HG02973 (cell line): ENCODE results near the gene TLE6.
"Not testable (repeated sequence)": the region's sequence is repeated elsewhere in the genome, so short reads cannot be mapped to it uniquely, and the experiment has no call there.

Experiments
- ATAC-seq: cut with Tn5 transposase; IDR thresholded peaks from one replicate; pipeline ENCODE4 v1.9.1; 2021; ENCODE audit warnings: moderate library complexity; ENCODE audit not compliant: unreplicated experiment

Gene TLE6

DNA sequence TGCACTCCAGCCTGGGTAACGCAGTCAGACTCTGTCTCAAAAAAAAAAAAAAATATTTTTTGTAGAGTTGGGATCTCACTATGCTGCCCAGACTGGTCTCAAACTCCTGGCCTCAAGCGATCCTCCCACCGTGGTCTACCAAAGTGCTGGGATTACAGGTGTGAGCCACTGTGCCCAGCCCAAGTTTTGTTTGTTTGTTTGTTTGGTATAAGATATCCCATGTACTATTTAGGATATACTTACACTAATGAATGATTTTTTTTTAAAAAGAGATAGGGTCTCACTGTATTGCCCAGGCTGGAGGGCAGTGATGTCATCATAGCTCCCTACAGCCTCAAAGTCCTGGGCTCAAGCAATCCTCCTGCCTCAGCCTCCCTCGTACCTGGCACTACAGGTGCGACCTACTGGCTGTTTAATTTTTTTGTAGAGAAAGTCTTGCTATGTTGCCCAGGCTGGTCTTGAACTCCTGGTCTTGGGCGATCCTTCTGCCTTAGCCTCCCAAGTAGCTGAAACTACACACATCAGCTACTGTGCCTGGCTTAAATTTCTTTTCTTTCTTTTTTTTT lies 24.0 kb downstream of the TLE6 start:
- ATAC-seq = no peak

DNA sequence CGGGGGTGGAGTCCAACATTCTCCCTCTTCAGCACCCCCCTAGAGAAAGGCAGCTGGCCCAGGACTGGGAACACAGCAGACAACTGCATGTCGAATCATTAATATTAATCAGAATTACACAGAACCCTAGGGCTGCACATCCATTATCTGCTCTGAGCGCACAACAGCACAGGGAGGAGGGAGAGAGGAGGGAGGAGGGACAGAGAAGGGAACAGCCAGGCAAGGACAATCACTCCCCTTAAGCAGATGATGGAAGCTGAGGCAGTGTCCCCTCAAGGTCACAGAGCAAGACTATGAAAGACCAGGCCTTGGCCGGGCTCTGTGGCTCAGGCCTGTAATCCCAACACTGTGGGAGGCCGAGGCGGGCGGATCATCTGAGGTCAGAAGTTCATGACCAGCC lies 25.7 kb downstream of the TLE6 start:
- no peak for ATAC-seq

DNA sequence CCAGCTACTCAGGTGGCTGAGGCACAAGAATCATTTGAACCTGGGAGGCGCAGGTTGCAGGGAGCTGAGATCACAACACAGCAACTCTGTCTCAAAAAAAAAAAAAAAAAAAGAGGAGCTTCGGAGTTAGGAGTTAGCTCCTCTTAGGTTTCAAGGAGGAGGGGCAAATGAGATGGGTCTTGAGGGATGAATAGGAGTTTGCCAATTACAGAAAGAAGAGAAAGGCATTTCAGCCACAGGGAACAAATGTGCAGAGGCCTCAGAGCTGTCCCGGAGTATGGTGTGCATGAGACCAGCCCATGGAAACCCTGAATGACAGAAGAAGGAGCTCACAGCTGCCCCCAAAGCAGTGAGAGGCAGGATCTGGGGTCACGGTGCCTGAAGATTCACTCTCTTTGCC lies 27.2 kb downstream of the TLE6 start:
- ATAC-seq = no peak

DNA sequence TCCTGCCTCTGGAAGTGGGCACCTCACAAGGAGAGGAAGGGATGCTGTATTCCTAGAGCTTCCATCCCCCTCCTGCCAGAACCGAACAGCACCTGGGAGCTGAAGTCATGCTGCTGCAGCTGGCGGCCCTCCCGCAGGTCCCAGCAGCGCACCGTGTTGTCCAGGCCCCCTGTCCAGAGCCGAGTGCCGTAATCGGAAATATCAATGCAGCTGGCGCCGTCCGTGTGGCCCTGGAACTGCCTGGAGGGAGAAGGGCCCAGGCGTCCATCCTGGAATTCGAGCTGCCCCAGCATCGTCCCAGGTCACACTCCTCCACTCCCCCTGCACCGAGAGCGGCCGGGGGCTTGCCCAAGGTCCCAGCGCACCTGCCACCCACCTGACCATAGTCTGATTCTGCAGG lies 28.0 kb downstream of the TLE6 start:
- no peak for ATAC-seq

DNA sequence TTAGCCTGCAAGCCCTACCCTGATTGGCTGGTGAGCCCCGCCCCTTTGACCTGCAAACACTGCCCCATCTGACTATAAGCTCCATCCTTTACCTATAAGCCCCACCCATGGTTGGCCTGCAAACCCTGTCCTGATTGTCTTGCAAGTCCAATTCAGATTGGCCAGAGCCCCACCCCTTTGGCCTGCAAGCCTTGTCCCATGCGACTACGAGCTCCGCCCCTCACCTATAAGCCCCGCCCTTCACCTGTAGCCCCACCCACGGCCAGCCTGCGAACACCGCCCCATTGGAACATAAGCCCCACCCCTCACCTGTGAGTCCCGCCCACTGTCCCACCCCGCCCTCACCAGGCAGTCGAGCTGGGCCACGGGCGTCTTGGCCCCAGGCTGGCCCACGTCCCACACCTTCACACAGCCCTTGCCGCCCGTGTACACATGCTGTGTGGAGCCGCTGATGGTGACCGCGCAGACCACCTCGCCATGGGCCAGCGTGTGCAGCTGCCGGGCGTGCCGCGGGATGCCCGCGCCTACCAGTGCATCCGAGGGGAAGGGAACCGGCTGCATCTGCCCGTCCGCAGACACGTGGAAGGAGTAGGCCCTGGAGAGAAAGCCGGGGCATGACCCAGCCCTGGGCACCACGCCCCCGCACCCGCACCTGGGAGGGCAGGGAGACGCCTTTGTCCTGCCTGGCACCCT lies 28.9 kb downstream of the TLE6 start:
- no peak for ATAC-seq

DNA sequence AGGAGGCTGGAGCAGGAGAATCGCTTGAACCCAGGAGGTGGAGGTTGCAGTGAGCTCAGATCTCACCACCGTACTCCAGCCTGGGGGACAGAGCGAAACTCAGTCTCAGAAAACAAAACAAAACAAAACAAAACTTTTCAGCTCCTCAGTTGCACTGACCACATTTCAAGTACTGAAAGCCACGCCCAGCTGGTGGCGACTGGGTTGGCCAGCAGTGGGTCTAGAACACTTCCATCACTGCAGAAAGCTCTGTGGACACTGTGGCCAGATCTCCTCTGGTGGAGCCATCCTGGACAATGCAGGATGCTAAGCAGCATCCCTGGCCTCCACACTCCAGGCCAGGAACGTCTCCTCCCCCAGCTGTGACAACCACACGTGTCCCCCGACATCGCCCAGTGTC lies 30.6 kb downstream of the TLE6 start:
- ATAC-seq = no peak

DNA sequence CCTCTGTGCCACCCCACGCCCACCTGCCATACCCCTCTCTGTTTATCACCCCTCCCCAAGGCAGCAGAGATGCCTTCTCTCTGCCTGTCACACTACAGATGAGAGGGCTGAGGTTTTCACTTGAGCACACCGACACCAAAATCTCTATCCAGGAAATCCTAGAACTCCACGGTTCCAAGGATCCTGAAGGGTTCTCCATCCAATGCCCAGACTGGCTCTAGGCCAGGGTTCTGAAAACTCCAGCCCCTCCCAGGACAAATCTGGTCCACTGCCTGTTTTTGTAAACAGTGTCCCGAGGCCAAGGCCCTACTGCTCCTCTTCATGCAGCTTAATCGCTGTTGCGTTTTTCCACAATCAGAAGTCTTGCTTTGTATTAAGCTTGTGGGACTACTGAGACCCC lies 31.6 kb downstream of the TLE6 start:
- ATAC-seq = no peak

DNA sequence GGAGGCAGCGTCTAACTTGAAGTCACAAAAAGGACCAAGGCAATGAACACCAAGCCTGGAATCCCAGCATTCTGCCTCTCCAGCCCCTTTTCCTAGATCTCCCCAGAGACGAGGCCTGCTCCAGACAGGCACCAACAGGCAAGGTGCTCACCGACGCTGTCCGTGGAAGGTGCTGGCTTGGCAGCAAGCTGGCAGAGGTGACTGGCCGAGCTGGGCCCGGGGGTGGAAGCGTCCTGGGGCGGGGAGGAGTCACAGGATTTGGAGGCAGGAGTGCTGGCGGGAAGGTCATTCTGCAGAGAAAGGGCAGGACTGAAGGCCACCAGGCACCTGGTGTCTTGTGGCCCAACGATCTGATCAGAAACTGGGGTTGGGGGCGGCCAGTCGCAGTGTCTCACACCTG lies 33.5 kb downstream of the TLE6 start:
- ATAC-seq = no peak

DNA sequence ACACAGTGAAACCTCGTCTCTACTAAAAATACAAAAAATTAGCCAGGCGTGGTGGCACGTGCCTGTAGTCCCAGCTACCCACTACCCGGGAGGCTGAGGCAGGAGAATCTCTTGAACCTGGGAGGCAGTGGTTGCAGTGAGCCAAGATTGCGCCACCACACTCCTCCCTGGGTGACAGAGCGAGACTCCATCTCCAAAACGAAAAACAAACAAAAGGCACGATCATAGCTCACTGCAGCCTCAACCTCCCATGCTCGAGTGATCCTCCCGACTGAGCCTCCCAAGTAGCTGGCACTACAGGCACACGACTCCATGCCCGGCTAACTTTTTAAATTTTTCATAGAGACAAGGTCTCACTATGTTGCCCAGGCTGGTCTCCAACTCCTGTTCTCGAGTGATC lies 34.7 kb downstream of the TLE6 start:
- ATAC-seq = not testable (repeated sequence)

DNA sequence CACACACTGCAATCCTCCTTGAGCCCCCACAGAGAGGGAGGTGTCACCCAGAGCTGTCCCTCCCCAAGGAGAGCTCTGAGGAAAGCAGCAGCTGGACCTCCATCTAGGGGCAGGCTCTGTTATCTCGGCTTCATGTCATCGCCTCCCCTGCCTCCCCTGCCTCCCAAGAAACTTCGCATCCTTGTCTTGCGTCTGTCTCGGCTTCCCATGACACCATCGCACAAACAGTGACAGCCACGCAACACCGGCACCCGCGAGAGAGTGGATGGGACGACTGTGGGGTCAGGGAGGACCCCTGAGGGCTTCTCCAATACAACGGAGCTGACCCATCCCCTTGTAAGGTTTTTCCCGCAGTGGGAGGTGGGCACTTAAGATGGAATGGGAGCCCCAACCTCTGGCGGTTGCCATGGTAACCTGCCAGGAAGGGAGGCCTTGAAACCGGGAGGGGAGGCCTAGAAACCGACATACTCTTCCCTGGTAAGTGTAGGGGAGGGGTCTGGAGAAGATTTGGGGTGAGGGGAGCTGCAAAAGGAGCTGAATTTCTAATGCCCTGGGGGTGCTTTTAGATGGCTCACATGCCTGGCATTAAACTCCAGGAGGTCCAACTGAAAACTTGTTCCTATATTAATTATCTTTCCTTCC lies 35.4 kb downstream of the TLE6 start:
- no peak for ATAC-seq

DNA sequence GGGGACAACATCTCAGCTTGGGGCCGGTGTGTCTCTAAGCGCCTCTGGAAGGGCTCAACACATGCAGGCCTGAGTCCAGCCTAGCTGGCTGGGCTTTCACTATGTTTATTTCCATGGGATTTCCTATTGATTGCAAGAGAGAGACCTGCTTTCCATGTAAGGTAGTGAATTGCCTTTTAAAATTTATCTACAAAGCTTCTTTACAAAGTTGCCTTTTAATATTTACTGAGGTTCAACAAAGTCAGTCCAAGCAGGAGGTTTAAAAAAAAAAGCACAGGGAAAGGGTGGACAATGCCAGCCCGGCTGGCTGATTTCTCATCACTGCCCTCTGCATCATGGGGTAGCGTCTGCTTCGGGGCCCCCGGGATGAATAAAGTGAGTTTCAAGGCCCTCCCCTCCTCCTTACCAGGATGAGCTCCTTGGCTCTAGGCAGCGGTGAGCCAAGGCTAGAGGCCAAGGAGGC lies 35.9 kb downstream of the TLE6 start:
- ATAC-seq = no peak

DNA sequence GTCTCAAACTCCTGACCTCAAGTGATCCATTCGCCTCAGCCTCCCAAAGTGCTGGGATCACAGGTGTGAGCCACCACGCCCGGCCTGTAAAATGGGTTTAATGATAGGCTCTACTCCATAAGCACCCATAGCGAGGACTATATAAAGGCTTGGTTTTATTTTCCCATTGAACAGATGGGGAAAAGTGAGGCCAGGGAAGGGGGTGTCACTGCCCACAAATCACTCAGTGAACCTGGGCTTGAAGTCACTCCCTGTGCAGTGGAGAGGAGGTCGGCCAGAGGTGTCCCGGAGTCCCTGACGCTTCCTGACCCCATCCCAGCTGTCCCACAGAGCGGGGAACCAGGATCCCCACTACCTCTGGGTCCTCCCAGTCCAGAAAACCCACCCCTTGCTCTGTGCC lies 36.8 kb downstream of the TLE6 start:
- ATAC-seq = no peak

DNA sequence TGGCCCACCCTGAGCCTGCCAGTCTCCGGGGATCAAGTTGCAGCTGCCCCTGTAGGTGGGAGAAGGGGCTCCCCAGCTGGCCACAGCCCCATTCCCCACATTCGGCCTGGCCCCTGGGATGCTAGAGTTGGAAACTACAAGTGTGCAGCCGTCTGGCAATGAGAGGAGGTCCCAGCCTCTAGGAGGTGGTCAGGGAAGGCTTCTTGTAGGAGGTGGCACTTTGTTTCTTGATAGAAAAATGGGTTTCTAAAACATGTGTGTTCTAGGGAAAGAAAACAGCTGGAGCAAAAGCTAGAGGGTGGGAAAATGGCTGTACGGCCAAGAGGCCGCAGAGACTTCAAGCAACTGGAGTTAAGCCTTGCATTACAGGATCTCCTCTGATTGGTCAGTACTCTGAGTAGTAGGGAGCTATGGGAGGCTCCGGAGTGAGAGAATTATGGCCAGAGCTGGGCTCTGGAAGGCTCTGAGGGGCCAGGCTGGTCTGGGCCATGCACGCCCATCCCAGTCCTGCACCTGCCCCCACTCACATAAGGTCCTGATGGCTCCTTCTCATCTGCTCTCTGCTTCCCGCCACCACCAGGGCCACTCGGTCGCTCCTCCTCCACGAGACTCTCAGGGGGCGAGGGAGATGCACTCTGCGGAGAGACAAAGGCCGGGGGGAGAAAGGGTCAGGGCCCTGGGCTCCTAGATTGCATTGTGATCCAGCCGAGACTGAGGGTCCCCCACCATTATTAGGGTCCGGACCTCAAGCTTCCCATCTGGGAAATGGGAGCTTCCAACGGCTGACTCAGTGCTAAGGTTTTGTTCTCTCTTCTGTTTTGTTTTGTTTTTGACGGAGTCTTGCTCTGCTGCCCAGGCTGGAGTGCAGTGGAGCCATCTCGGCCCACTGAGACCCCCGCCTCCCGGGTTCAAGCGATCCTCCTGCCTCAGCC lies 38.0 kb downstream of the TLE6 start:
- no peak for ATAC-seq

DNA sequence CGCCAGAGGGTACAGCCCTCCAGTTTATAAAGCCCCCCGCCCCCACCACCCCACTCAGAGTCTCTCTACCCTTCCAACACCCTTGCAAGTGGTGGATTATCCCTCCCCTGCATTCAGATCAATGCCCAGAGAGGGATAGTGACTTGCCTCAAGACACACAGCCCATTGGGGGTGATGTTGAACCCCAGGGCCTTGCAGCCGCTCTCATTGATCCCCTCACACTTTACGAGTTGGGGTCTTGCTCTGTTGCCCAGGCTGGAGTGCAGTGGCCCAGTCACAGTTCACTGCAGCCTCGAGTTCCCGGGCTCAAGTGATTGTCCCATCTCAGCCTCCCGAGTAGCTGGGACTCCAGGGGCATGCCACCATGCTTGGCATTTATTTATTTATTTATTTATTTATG lies 40.6 kb downstream of the TLE6 start:
- no peak for ATAC-seq

DNA sequence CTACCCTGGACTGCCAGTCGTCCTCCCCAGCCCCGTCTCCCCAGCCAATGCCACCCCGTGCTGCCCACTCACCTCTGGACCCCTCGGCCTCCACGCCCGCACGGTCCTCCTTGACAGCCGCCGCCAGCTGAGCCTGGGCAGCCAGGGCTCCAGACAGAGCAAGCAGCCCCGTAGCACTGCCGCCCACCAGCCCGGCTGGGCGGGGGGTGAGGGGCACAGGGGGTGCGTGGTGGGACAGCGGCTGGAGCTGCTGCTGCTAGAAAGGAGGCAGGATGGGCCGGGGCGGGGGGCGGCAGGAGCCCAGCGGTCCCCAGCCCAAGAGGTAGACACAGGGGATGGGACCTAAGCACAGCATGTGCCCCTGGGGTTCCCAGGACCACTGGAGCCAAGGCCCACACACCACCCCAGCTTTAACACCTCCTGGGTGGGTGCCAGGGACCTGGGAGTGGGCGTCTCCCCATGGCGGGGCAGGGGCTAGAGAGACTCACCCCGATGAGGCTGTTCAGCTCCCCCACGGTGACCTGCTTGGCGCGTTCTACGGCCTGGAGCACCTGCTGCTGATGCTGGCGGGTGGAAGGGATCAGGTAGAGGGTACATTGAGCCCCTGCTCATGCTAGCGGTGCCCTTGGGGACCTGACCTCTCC lies 42.0 kb downstream of the TLE6 start:
- no peak for ATAC-seq

DNA sequence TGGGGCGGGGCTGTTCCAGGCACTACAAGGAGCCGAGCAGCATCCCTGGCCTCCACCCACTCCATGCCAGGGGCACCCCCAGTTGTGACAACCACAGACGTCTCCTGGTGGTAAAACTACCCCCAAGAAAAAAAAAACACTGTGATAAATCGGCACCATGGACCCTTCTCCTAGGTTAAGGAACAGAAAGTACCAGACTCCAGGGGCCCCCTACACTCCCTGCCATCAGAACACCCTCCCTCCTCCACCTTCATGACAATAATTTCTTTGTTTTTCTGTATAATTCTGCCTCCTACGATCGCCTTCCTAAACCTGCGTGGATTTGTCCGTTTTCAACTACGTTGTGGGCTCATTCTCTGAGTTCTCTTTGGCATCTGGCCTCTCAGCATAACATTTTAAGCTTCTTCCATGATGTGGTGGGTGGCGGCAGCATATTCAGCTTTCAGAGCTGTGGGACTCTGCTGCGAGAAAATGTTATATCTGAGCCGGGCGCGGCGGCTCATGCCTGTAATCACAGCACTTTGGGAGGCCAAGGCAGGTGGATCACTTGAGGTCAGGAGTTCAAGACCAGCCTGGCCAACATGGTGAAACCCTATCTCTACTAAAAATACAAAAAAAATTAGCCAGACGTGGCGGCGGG lies 43.1 kb downstream of the TLE6 start:
- no peak for ATAC-seq

DNA sequence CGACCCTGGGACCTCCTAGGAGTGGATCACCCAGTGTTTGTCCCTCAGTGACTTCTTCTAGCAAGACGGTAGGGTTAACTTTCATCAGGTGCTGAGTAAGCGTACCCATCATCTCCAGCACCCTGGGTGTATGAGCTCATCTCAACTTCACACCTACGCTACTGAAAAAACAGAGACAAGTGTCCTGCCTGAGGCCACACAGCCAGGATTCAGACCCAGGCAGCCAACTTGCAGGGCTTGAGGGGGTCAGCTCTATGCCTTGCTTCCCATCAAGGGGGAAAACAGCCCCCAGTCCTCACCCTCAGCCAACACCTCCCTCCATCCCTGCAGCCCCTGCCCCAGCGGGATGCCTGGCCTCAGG lies 47.1 kb downstream of the TLE6 start:
- no peak for ATAC-seq

DNA sequence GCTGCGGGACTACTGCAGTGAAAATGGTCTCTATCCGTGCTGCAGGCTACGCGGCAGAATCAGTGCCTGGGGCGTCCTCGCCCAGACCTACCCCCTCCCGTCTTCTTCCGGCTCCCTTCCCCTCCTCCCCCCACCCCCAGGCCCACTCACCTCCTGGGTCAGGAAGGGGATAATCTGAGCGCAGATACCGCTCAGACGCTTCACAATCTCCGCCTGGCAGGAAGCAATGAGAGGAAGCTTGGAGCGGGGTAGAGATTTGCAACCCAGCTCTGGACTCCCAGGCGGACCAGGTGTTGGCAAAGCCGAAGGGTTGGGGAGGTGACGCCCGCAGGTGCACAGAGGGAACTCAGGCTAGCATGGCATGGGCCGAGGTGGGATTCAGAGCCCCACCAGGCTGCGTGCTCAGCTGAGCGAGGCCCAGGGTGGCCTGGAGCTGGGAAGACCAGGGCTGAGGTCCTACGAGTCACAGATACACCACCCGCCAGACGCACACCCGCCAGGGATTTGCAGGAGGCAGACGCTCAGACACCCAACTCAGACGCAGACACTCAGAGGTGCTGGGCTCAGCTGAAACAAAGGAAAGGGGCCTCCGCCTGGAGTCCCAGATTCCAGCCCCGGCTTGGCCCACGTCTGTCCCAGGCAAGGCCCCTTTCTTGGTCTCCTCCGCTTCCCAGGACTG lies 47.6 kb downstream of the TLE6 start:
- ATAC-seq = no peak

DNA sequence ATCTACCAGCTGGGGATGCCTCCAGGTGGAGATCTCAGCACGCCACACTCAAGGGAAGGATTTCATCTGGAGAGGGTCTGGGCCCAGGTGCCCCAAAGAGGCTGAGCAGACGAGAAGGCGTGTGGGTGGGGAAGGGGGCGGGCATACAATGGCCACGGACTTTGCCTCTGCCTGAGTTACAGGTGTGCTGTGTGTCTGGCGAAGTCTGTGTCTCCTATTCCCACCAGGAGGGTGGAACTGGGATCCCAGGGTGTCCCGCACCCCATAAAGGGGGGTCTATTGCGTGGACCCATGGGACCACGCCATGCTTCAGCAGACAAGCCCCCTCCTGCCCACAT lies 48.2 kb downstream of the TLE6 start:
- ATAC-seq = no peak

DNA sequence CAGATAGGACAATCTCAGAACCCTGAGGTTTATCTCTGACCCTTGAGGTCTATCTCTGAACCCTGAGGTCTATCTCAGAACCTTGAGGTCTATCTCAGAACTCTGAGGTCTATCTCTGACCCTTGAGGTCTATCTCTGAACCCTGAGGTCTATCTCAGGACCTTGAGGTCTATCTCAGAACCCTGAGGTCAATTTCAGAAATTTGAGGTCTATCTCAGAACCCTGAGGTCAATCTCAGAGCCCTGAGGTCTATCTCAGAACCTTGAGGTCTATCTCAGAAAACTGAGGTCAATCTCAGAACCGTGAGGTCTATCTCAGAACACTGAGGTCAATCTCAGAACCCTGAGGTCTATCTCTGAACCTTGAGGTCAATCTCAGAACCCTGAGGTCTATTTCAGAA lies 49.4 kb downstream of the TLE6 start:
- ATAC-seq = no peak
